GM12878 (cell line): ENCODE results near the gene COL4A4. TPM values are rescaled to one million over a fixed set of nuclear protein-coding genes. Genes with fewer than 3 reads are reported as not detected.

Experiments used
- ATAC-seq: fragments of 200-7000 bp; cut with Tn5 transposase; 3 replicates; pipeline ENCODE4 v1.9.1; 2020; ENCODE audit warnings: mild to moderate bottlenecking, moderate library complexity
- BruUV-seq: library from RNA; stranded (reverse); fragments of 400-500 nt; replicated peaks from 2 replicates; lab custom pipeline; 2021; lab: Mats Ljungman, UMichigan
- CTCF ChIA-PET: fragments of 300-600 bp; sonication (Branson Sonifier 250); formaldehyde crosslinking; extraction: SDS; loops from one replicate; lab custom pipeline; 2021; ENCODE audit warnings: inconsistent platforms; lab: Yijun Ruan, JAX
- POLR2A ChIA-PET: fragments of 350-600 bp; formaldehyde crosslinking; extraction: SDS; loops from one replicate; lab custom pipeline; 2021; ENCODE audit warnings: inconsistent platforms; lab: Charles Lee
- RAD21 ChIA-PET: fragments of 300-600 bp; sonication (Branson Sonifier 250); formaldehyde crosslinking; loops from one replicate; lab custom pipeline; 2023; ENCODE audit warnings: antibody characterized with exemption; ENCODE audit not compliant: unreplicated experiment; lab: Charles Lee
- SMC1A ChIA-PET: fragments of 300-600 bp; sonication (Branson Sonifier 250); formaldehyde crosslinking; loops from one replicate; lab custom pipeline; 2023; ENCODE audit not compliant: unreplicated experiment, uncharacterized antibody; lab: Charles Lee
- DNase-seq: peaks from one replicate; pipeline ENCODE4 v3.0.0-alpha.2; 2011; ENCODE audit warnings: low read depth, low spot score
- FAIRE-seq: peaks from 3 replicates; lab custom pipeline; 2011; peaks lifted over from hg19 to GRCh38; lab: Jason Lieb, UNC
- H2AFZ ChIP-seq: 2 replicates; pipeline ENCODE4 v1.6.0; 2011; ENCODE audit warnings: low read depth, low read length, control low read depth; ENCODE audit not compliant: control insufficient read depth
- H3K27ac ChIP-seq: 2 replicates; pipeline ENCODE4 v1.5.1; 2011; ENCODE audit warnings: control low read depth; ENCODE audit not compliant: control insufficient read depth, insufficient read depth
- H3K27me3 ChIP-seq, 2 experiments: replicated peaks in 1 of 2; 2 replicates each; pipeline versions ENCODE4 v1.6.0 to v1.6.1; 2011; ENCODE audit warnings: low read length in 1 of 2; ENCODE audit not compliant: control insufficient read depth in 2 of 2, insufficient read depth in 2 of 2
- H3K36me3 ChIP-seq, 2 experiments: 2 replicates each; pipeline ENCODE4 v1.5.1; 2011; ENCODE audit warnings: low read length in 1 of 2; ENCODE audit not compliant: control insufficient read depth in 2 of 2, insufficient read depth in 2 of 2
- H3K4me1 ChIP-seq: 2 replicates; pipeline ENCODE4 v1.6.1; 2011; ENCODE audit warnings: mild to moderate bottlenecking, low read length, moderate library complexity, mixed read lengths; ENCODE audit not compliant: control insufficient read depth, insufficient read depth
- H3K4me2 ChIP-seq: 2 replicates; pipeline ENCODE4 v1.6.0; 2011; ENCODE audit warnings: control low read depth; ENCODE audit not compliant: control insufficient read depth, insufficient read depth
- H3K4me3 ChIP-seq: fragments of 200-600 bp; sonication (generic); 2 replicates; pipeline ENCODE4 v1.5.1; 2016
- H3K79me2 ChIP-seq: 2 replicates; pipeline ENCODE4 v1.6.0; 2011; ENCODE audit warnings: low read length; ENCODE audit not compliant: control insufficient read depth, insufficient read depth
- H3K9ac ChIP-seq: 2 replicates; pipeline ENCODE4 v1.8.0; 2011; ENCODE audit warnings: low read length, control low read depth, mixed read lengths; ENCODE audit not compliant: control insufficient read depth, insufficient read depth
- H3K9me3 ChIP-seq: replicated peaks from 3 replicates; pipeline ENCODE4 v1.5.1; 2011; ENCODE audit warnings: mild to moderate bottlenecking, low read length; ENCODE audit not compliant: control insufficient read depth, insufficient read depth
- H4K20me1 ChIP-seq: 2 replicates; pipeline ENCODE4 v1.6.0; 2011; ENCODE audit not compliant: control insufficient read depth, insufficient read depth
- CTCF ChIP-seq, 3 experiments: IDR thresholded peaks in 2 of 3; conservative IDR thresholded peaks in 1 of 3; 2 replicates each; pipeline ENCODE4 v1.5.1; 2011; ENCODE audit warnings: low read depth in 3 of 3, low read length in 3 of 3, mild to moderate bottlenecking in 3 of 3, control low read depth in 2 of 3, moderate library complexity in 2 of 3, inconsistent platforms in 1 of 3, mixed read lengths in 1 of 3; ENCODE audit not compliant: control insufficient read depth in 2 of 3, insufficient read depth in 1 of 3; ENCODE audit errors: extremely low read depth in 1 of 3
- DPF2 ChIP-seq: fragments of 450-650 bp; IDR thresholded peaks from 2 replicates; pipeline ENCODE4 v1.6.1; 2017; ENCODE audit warnings: mild to moderate bottlenecking
- EGR1 ChIP-seq, 2 experiments: IDR thresholded peaks; 1 replicate in 1 of 2; 2 replicates in 1 of 2; pipeline ENCODE4 v1.6.1; 2011 to 2012; ENCODE audit warnings: low read depth in 2 of 2, low read length in 2 of 2, borderline replicate concordance in 1 of 2, mild to moderate bottlenecking in 1 of 2, moderate library complexity in 1 of 2
- FOXK2 ChIP-seq: fragments of 450-650 bp; IDR thresholded peaks from 2 replicates; pipeline ENCODE4 v1.6.1; 2017; ENCODE audit warnings: mild to moderate bottlenecking, moderate library complexity
- IRF3 ChIP-seq: fragments of 450-650 bp; IDR thresholded peaks from 2 replicates; pipeline ENCODE4 v1.6.1; 2014; ENCODE audit warnings: mild to moderate bottlenecking
- NR2F1 ChIP-seq: fragments of 450-650 bp; conservative IDR thresholded peaks from 2 replicates; pipeline ENCODE4 v1.6.1; 2017; ENCODE audit warnings: mild to moderate bottlenecking
- PAX5 ChIP-seq: IDR thresholded peaks from 2 replicates; pipeline ENCODE4 v1.6.1; 2011; ENCODE audit warnings: low read depth, low read length, borderline replicate concordance
- RBBP5 ChIP-seq: fragments of 200-600 bp; sonication (generic); conservative IDR thresholded peaks from 2 replicates; pipeline ENCODE4 v1.6.1; 2016
- STAT3 ChIP-seq: IDR thresholded peaks from 2 replicates; pipeline ENCODE4 v1.6.1; 2011; ENCODE audit warnings: low read depth, low read length, improper control_type of control experiment
- ZNF622 ChIP-seq: fragments of 450-650 bp; IDR thresholded peaks from 2 replicates; pipeline ENCODE4 v1.6.1; 2017; ENCODE audit warnings: mild to moderate bottlenecking, inconsistent platforms
- ZSCAN29 ChIP-seq: fragments of 450-650 bp; IDR thresholded peaks from 2 replicates; pipeline ENCODE4 v1.6.1; 2017; ENCODE audit warnings: mild to moderate bottlenecking, moderate library complexity
- WGBS: methylation state at CpG from one replicate; pipeline ENCODE4 v1.1.6; 2016; ENCODE audit warnings: low lambda C conversion rate; ENCODE audit not compliant: insufficient replicate concordance, insufficient coverage; ENCODE audit errors: missing lambda C conversion rate; 5-methylcytosine and 5-hydroxymethylcytosine counted together
- in situ Hi-C: fragments of 300-500 bp; cut with MboI; formaldehyde crosslinking; loops from 9 replicates; pipeline ENCODE4 v1.14.3; 2018; ENCODE audit warnings: mixed read lengths
- intact Hi-C: fragments of 100-400 bp; cut with micrococcal nuclease; formaldehyde crosslinking; loops from one replicate; pipeline ENCODE4 v1.14.2; 2022; ENCODE audit not compliant: unreplicated experiment
- polyA plus RNA-seq, 11 experiments: library from polyadenylated mRNA; depleted of rRNA in 4 of 11; unstranded in 6 of 11; stranded (reverse) in 5 of 11; fragments of >200 nt; fragmentation: Nextera tagmentation in 4 of 11; fragmentation: Illumina TruSeq in 1 of 11; extraction: Ambion mirVana in 4 of 11; extraction: Trizol in 1 of 11; gene quantifications; 1 replicate in 1 of 11; 2 replicates in 10 of 11; pipeline versions ENCODE4 v1.2.1 to v1.2.3, GENCODE V29; 2011 to 2016; ENCODE audit warnings: inconsistent platforms in 2 of 11, missing spikeins in 2 of 11, low read depth in 1 of 11
- total RNA-seq, 4 experiments: library from RNA; depleted of rRNA in 3 of 4; stranded (reverse); fragments of >200 nt in 3 of 4; fragmentation: Illumina TruSeq in 1 of 4; extraction: Trizol in 1 of 4; gene quantifications; 2 replicates each; pipeline versions ENCODE4 v1.2.1 to v1.2.3, GENCODE V29; 2013 to 2021

The COL4A4 gene
- total and polyA plus RNA-seq, 10 of the 15 experiments (the other 5 are each of a cell fraction or from before 2014, with no cell fraction given) = 0.19 to 4.0 (median 2.1) TPM

GRCh38 chr2:227154986-227155774 is 8.8 kb downstream of the COL4A4 start:
- Histone ChIP-seq H4K20me1 (no peaks in the 10 kb centered on the region), H2AFZ (no peak overlapping the region), H3K27me3 (no peaks in the 10 kb centered on the region), H3K4me1 (no peaks in the 10 kb centered on the region), H3K4me3 (no peak overlapping the region), H3K4me2 (no peak overlapping the region), H3K36me3 (no peaks in the 10 kb centered on the region), H3K79me2 (no peaks in the 10 kb centered on the region), H3K27ac (no peak overlapping the region), H3K9me3 (peaks cover 2% of the 10 kb centered on the region; the same call in 2 of the 3 replicates), H3K9ac (no peak overlapping the region)
- in situ Hi-C loops = no loop called here
- DNase-seq (no peak), FAIRE-seq (no peak), ATAC-seq (no peak)
- intact Hi-C loops = no loop called here
- 85% methylated on average over 6 of the region's 6 CpGs for WGBS
- TF ChIP-seq STAT3 = no peak
- no peak for TF ChIP-seq EGR1 (IDR thresholded peaks at IDR 0.05; ENCODE audit: borderline replicate concordance in 1 of 2, low read depth in 2 of 2, low read length in 2 of 2)
- no peak for TF ChIP-seq PAX5
- TF ChIP-seq ZSCAN29 = no peak
- TF ChIP-seq NR2F1 = no peak
- no TSS peak for BruUV-seq
- ChIA-PET RAD21 (no interaction called here), SMC1A (no interaction called here), CTCF (no interaction called here), POLR2A (no interaction called here)

GRCh38 chr2:227153758-227154486 is 10.1 kb downstream of the COL4A4 start:
- no peaks in the 10 kb centered on the region for H4K20me1 ChIP-seq
- ChIA-PET SMC1A (no interaction called here), POLR2A (no interaction called here), RAD21 (no interaction called here), CTCF (no interaction called here)
- ATAC-seq (no peak), FAIRE-seq (no peak), DNase-seq (no peak)
- WGBS = 95% methylated on average over 4 of the region's 4 CpGs
- no peaks in the 10 kb centered on the region for H3K79me2 ChIP-seq
- H3K4me1 ChIP-seq = no peaks in the 10 kb centered on the region
- H3K4me3 ChIP-seq = no peak overlapping the region
- intact Hi-C loops = no loop called here
- no peak overlapping the region for H3K9ac ChIP-seq
- H3K27ac ChIP-seq = no peak overlapping the region
- no peak overlapping the region for H2AFZ ChIP-seq
- H3K36me3 ChIP-seq = no peaks in the 10 kb centered on the region
- no peaks in the 10 kb centered on the region for H3K27me3 ChIP-seq
- peaks cover 2% of the 10 kb centered on the region for H3K9me3 ChIP-seq
- in situ Hi-C loops = no loop called here
- no TSS peak for BruUV-seq
- H3K4me2 ChIP-seq = no peak overlapping the region
- TF ChIP-seq FOXK2 (no peak), RBBP5 (no peak), DPF2 (no peak), ZNF622 (no peak), IRF3 (no peak), CTCF (IDR thresholded peaks at IDR 0.05 in 2 of 3, conservative IDR thresholded peaks at IDR 0.05 in 1 of 3; ENCODE audit: control insufficient read depth in 2 of 3, extremely low read depth in 1 of 3, insufficient read depth in 1 of 3, low read depth in 3 of 3, low read length in 3 of 3) (no peak)
